NCI-H345 treated with DMSO at 0.1 percent for 48 hours (cell line): Measurements from ENCODE around the gene ETS1.

Experiments used
- DNase-seq: peaks from one replicate; lab custom pipeline; 2025; ENCODE audit not compliant: unreplicated experiment; lab: John Stamatoyannopoulos, UW

The ETS1 gene

DNA sequence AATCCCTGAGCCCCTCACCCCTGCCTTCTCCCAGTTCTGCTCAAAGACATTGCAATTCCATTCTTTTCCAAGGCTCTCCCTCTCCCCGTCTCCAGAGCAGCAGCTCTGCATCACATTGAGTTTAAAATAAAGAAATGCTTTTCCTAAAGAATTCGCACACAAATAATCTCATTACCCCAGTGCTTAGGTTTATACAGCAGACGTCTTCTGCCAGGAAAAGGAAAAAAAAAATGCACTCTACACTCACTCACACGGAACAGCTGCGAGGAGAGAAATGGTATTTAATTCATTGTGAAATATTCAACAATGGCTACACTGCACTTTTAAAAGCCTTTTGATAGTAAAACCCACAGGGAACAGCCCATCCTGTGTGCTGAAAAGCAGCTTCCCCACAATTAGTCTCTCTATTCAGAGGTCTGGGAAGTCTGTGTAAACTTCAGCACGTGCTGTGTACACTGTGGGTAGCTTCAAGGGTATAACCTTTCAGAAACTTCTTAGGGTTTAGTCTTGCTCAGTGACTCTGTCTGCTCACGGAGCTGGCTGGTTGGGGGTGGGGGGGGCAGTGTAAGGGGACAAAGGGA lies 42.8 kb downstream of the ETS1 start:
- DNase-seq: peak; percentile 72

GRCh38 chr11:128540469-128540868 lies 46.9 kb downstream of the ETS1 start:
- DNase-seq: no peak

- DNase-seq: no peak
Observed at GRCh38 chr11:128536506-128536905, 50.9 kb downstream of the ETS1 start.

DNA sequence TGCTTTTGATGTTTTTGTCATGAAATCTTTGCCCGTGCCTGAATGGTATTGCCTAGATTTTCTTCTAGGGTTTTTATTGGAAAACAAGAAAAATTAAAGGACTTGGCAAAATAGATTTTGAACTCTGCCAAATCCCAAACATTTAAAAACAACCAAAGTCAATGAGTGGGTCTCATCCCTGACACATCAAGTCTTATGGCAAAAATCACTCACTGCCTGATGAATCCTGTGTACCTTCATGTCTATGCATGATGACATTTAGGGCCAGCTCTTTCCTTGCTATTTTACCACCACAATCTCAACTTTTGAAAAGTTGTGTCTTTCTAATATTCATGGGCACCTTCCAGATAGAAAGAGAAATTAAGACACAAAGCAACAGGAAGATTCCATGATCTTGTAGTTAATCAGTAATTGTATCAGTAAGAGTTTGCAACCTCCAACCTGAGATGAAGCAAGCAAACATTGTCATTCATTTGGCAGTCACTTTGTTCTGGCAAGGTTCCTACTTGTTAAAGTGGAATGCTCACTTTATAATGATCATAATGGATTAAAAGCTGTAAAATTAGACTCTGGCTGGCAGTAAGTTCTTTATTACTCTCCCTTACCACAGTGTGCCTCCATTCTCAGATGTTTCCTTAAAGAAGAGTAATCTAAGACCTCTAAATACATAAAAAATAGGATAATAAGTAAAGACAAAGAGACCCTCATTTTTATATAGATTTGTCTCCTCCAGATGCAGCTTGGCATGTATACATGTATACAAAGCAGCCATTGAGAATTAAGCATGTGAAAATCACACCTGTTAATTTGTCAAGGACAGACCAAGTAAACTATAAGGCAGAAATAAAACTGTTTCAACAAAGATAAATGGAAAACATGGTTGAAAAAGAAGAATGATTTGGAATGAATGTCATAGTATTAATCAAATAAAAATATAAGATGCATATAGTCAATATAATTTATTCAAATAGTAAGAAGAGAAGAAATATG lies 51.6 kb downstream of the ETS1 start:
- DNase-seq: no peak

GRCh38 chr11:128533472-128533871 lies 53.9 kb downstream of the ETS1 start:
- no peak for DNase-seq

GRCh38 chr11:128532572-128533091 lies 54.7 kb downstream of the ETS1 start:
- no peak for DNase-seq

- no peak for DNase-seq
Observed at GRCh38 chr11:128532016-128532571, 55.3 kb downstream of the ETS1 start.

GRCh38 chr11:128531588-128531987 lies 55.8 kb downstream of the ETS1 start:
- DNase-seq: no peak

GRCh38 chr11:128530118-128531074 lies 57.0 kb downstream of the ETS1 start:
- no peak for DNase-seq

DNA sequence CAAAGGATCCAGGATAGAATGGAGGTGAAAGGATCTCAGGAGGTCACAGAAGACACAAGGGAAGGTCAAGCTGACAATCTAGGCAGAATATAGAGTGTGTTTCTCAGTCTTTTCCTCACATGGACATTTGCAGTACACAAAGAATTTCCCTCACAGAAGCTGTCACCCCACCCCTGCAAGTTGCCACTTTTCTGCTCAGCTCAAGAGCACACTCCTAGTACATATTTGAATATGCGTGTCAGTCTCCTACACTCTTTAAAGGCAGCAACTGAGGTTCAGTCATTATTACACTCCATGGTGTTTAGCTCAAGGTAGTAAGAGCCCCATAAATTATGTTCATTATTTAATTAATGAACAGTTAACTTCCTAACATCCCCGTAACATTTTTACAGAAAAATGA lies 59.1 kb downstream of the ETS1 start:
- DNase-seq: no peak

DNA sequence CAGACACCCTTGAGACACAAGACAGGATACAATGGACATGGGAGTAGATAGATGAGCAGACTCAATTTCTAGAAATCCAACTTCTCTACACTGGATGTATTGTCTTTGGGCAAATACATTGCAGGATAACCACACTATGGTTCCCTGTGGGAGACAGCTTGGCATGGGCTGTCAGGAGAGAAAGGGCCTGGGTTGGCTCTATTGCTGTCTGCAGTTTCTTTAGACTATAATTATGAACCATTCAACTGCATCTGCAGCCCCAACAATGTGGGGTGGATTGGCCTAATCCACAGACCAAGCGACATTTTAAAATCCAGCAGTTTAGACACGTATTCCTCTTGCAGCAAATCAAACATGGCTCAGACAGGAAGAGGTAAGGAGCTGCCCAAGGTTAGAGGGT lies 60.3 kb downstream of the ETS1 start:
- no peak for DNase-seq

- DNase-seq: no peak
Observed at GRCh38 chr11:128525411-128526243, 61.7 kb downstream of the ETS1 start.

DNA sequence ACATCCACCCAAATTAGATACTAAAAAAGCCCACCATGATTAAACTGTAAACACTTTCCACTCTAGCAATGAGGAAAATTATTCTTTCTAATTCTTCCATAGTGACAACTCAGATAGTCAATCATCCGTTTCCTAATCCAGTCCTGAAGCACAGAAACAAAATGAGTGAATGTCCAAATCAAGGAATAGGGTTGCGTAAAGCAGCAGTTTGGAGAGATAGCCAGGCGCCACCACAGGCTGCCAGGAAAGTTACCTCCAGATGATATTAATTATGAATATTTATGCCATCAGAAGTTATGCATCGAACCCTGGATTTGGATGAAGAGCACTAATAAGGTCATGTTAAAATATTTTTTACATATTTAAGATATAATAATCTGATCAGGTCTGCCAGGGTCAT lies 63.2 kb downstream of the ETS1 start:
- no peak for DNase-seq

GRCh38 chr11:128523641-128524040 lies 63.7 kb downstream of the ETS1 start:
- DNase-seq: no peak

GRCh38 chr11:128522943-128523518 lies 64.3 kb downstream of the ETS1 start:
- DNase-seq: no peak

- peak; percentile 60 for DNase-seq
Observed at GRCh38 chr11:128522055-128522942, 65.1 kb downstream of the ETS1 start.

DNA sequence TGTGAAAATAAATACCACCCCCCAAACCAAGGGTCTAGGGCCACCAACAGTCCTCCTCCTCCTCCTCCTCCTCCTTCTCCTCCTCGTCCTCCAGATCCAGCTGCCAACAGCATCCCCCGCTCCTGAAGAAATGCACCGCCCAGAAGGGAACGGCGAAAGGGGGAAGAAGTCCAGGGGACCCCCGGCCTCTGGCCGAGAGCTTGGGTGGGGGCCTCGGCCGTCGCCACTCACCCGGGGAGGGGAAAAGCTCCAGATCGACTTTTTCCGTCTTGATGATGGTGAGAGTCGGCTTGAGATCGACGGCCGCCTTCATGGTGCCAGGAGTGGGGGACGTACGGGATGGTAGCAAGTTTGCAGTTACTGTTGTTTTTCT lies 65.7 kb downstream of the ETS1 start:
- DNase-seq: no peak

GRCh38 chr11:128520888-128521681 lies 66.3 kb downstream of the ETS1 start:
- DNase-seq: no peak
